Measurements from ENCODE around the gene ATL1.
"Not testable (repeated sequence)": the region's sequence is repeated elsewhere in the genome, so short reads cannot be mapped to it uniquely, and the experiment has no call there.

ATL1 gene

GRCh38 chr14:50538034-50538433 is 21.9 kb upstream of the ATL1 start:
- not testable (repeated sequence) for DNase-seq

GRCh38 chr14:50539051-50539450 is 20.9 kb upstream of the ATL1 start:
- DNase-seq = no peak

DNA sequence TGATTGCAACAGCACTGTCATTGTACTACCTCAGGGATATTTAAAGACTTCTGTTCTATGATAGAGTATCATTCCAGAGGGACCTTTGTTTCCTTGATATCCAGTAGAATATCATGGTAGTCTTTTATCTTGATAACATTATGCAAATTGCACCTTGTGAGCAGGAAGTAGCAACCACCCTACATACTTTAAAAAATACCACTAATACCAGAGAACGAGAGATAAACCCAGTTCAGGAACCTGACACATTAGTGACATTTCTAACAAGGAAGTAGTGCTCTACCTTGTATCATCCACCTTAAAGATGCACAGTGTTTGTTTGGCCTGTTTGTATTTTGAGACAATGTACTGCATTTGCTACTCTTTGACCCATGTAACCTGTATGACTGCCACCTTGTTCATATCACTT is 18.8 kb upstream of the ATL1 start:
- no peak for DNase-seq

DNA sequence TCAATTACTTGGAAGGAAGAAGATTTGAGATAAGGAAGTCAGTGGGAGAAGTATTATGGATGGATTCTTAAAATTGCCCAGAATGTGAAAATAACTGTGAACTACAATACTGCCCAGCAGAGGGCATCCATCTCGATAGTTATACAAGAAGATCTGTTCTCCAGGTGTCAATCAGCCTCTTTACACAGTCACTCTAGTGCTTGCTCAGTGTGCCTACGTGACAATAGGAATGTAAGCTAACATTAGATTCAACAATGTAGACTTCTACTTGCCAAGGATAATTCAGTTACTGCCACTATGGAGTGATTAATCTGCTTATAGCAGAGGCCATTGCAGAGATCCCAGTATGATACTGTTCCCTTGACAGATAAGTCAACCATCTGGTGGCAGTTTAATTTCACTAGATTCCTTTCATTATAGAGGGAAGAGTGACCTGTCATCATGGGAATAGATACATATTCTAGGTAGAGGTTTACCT is 17.0 kb upstream of the ATL1 start:
- peak; percentile 60 to 84 for DNase-seq

DNA sequence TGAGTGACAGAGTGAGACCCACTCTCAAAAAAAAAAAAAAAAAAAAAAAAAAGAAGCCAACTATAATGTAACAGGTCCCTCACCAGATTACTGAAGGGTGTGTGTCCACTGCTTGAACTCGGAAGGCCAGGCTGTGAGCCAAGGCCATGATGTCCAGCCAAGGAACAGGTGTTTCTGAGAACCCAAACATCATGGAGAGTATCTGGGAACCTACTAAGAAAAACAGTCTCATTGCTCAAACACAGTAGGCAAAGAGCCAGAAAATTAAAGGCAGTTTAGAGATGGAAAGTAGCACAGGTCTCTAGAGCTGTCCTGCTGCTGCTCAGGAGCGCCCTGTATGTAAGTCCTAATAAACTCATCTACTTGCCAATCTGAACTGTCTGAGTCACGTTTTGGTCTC is 15.0 kb upstream of the ATL1 start:
- DNase-seq = no peak

DNA sequence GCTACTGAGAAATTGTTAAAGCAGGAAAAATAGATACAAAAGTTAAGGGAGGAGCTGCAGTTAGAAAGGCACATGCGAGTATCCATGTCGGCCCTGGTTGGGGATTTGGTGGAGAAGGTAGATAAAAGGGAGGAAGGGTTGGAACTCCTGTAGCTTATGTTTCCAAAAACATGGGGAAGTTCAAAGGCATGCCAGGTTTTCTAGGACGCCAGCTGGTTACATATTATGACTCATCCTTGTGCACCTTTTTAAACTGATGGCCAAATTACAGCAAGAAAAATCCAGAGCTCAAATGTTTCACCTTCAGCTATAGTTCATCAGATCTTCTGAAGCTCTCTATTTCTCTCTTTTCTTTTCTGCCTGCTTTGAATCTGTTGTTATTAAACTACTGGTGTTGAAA is 14.3 kb upstream of the ATL1 start:
- DNase-seq = peak; percentile 29 to 58

- DNase-seq = no peak
Observed at GRCh38 chr14:50550294-50550693, 9.7 kb upstream of the ATL1 start.

- no peak for DNase-seq
Observed at GRCh38 chr14:50551877-50552276, 8.1 kb upstream of the ATL1 start.

DNA sequence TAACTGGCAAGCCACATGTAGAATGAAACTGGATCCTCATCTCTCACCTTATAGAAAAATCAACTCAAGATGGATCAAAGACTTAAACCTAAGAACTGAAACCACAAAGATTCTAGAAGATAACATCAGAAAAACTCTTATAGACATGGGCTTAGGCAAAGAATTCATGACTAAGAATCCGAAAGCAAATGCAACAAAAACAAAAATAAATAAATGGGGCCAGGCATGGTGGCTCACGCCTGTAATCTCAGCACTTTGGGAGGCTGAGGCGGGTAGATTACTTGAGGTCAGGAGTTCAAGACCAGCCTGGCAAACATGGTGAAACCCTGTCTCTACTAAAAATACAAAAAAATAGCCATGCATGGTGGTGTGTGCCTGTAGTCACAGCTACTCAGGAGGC is 7.1 kb upstream of the ATL1 start:
- not testable (repeated sequence) for DNase-seq

GRCh38 chr14:50560931-50561285 is 963 bp downstream of the ATL1 start:
- peak; percentile 49 to 79 for DNase-seq

DNA sequence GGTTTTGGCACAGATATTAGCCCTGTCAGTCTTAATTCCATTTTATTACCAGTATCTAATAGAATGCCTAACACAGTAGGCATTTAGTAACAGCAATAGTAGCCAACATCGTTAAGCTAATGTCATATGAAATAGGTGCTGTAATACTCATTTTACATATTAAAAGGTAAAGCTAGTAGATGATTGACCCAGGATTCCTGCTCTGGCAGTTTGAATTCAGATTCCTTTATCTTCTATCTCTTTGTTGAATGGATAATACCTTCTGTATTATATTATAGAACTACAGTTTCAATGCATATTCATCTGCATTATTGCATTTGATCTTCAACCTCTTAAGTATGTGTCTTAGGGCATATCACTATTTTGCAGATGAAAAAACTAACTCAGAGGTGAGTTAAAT is 2.9 kb downstream of the ATL1 start:
- DNase-seq = no peak

GRCh38 chr14:50569714-50570274 is 9.8 kb downstream of the ATL1 start:
- no peak for DNase-seq

DNA sequence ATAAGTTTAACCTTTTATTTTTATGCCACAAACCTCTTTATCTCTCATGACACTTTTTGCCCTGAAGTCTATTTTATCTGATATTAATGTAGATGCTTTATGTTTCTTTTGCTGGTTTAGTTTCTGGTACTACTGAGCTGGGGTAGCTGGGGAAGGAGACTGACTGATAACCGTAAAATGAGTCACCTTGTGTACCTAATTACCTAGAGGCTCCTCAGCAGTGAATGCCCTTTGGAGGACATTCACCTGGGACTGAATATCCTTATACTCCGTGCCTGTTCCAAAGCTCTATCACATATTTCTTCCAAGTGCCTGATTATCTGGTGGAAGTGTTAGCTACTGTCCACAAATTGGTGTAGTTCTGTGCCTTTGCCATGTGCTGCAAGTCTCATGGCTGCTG is 13.9 kb downstream of the ATL1 start:
- DNase-seq = no peak

GRCh38 chr14:50575769-50576168 is 15.8 kb downstream of the ATL1 start:
- DNase-seq = no peak

- no peak for DNase-seq
Observed at GRCh38 chr14:50577982-50578381, 18.0 kb downstream of the ATL1 start.

- no peak for DNase-seq
Observed at GRCh38 chr14:50578433-50578832, 18.5 kb downstream of the ATL1 start.

DNA sequence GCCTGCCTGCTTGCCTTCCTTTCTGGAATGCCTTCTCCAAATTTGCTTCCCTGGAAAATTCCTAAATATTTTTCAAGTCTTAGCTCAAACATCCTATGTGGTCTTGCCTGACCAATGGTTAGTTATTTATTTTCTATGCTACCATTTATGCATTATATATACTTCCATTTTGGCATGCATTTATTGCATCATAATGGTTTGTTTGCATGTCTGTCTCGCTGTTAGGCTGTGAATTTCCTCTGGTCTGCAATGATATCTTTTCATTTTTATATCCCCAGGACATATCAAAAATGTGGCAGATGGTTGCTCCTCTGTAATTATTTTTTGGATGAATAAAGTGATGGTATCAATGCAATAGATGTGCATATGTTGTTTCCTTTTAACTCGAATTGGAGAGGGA is 30.5 kb downstream of the ATL1 start:
- DNase-seq = no peak

DNA sequence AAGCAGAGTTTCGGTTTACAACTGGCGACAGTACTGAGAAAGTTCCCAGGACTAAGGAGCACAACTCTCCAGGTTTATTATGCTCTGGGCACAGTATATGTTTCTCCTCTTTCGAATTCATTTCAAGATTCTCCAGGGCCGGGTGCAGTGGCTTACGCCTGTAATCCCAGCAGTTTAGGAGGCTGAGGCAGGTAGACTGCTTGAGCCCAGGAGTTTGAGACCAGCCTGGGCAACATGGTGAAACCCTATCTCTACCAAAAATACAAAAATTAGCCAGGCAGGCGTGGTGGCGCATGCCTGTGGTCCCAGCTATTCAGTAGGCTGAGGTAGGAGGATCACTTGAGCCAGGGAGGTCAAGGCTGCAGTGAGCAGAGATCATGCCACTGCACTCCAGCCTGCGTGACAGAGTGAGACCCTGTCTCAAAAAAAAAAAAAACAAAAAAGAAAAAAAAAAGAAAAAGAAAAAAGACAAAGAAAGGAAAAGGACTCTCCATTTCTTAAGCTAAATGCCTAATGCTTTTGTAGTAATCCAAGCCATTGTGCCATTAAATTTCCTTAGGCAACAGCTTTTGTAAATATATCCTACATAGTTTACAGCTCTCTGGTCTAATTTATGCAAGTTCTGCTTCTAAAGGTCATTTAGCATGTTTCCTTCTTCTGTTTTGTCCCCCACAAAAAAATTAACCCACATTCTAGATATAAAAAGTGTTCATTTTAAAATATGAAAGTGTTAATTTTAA is 34.8 kb downstream of the ATL1 start:
- no peak for DNase-seq

DNA sequence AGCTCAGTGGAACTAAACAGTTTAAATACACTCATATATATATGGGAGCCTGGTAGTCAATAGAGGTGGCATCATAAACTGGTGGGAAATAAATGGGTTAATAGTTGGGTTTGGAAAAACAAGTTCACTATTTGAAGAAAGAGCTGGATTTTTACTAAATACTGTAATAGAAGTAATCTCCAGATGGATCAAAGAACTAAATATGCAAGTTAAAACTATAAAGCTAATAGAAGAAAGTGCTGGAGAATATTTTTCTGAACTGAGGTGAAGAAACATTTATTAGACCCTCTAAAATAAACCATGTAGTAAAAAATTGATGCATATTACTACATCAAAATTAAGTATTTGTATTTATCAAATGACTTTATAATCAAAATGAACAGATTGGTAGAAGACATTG is 38.8 kb downstream of the ATL1 start:
- no peak for DNase-seq

DNA sequence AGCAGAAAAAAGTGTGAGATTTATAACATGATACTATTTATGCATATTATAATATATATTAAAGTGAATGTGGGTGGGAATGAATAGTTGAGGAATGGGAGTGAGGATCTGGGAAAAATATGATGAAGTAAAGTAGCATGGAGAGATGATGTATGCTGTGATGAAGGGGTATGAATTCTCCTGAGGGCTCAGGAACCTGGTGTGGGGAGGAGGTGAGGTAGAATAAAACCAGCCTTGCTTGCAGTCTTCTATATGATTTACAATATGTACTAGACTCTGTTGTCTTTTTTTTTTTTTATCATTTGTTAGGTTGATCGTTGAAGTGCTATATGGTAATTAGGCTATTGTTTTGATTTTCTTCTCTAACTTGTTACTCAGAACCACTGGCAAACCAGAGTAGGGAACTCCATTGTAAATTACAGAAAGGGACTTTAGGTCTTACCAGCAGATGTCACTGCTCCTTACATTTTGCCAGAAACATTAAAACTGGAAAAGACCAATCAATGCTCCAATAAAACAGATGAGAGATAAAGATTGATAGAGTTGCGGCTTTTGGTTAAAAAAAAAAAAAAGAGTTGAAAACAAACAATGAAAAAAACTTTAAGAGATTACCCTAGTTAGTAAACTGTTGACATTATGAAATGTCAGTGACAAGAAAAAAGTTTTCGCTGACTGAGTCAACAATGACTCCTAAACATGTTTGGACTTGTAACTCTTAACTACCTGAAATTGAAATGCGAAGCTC is 39.9 kb downstream of the ATL1 start:
- DNase-seq = peak in 1 of 2 experiments; percentile 5

DNA sequence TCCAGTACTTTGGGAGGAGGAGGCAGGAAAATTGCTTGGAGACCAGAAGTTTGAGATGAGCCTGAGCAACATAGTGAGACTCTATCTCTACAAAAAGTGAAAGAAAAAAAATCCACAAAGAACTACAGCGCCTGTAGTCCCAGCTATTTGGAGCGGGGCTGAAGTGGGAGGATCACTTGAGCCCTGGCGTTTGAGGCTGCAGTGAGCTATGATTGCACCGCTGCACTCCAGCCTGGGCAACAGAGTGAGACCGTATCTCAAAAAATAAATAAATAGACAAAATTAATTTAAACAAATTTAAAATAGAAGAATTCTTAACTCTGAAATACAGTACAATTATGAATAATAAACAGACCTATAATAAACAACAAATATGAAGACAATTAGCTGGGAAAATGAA is 40.9 kb downstream of the ATL1 start:
- no peak for DNase-seq

GRCh38 chr14:50601394-50601793 is 41.4 kb downstream of the ATL1 start:
- no peak for DNase-seq

- DNase-seq = no peak
Observed at GRCh38 chr14:50602035-50602434, 42.1 kb downstream of the ATL1 start.

GRCh38 chr14:50603565-50603964 is 43.6 kb downstream of the ATL1 start:
- DNase-seq = no peak

All from SHP77 (cell line).